ENCODE results near the gene OSBPL3. TPM values are rescaled to one million over a fixed set of nuclear protein-coding genes. Genes with fewer than 3 reads are reported as not detected.

The OSBPL3 gene
- total RNA-seq, 1 donor from 2014 or later: 35.2 TPM

DNA sequence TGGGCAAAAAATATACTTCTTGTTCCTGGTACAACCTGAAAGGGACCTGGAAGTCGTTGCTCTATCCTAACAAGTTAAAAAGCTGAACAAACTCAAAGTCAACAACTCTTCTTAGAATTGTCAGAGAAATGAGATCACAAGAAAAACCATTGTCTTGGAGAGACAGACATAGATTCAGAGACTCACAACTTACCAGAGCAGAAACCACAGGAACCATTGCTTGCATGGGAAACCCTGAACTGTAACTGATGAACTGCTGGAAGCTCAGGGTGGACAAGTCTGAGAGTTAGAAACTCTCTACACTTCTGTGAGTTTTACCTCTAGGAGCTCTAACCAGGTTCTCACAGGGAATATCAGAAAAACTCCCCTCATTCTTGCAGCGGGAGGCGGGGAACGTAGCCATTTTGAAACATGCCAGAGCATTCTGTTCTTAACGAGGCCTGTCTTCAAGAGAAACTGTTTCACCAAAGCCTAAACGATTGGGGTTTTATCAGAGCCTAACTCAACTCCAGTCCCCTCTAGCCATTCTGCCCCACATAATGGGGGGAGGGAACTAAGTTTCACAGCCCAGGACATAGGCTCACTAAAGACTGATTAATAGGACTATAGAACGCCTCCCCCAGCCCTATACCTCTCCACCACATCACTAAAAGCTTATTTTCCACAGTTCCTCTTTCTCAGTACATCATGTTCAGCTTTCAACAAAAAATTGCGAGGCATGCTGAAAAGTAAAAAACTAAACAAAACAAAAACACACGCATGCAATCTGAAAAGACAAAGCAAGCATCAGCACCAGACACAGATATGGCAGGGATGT, 210.8 kb downstream of the OSBPL3 start:
- DNase-seq (ENCODE audit: low read depth): no peak
- H3K27me3 ChIP-seq (ENCODE audit: control insufficient read depth, insufficient read depth, low read length): no peaks in the 10 kb centered on the region
- no peak overlapping the region for H3K4me3 ChIP-seq (ENCODE audit: low read depth, low read length)
- TF ChIP-seq, protein P1, sequence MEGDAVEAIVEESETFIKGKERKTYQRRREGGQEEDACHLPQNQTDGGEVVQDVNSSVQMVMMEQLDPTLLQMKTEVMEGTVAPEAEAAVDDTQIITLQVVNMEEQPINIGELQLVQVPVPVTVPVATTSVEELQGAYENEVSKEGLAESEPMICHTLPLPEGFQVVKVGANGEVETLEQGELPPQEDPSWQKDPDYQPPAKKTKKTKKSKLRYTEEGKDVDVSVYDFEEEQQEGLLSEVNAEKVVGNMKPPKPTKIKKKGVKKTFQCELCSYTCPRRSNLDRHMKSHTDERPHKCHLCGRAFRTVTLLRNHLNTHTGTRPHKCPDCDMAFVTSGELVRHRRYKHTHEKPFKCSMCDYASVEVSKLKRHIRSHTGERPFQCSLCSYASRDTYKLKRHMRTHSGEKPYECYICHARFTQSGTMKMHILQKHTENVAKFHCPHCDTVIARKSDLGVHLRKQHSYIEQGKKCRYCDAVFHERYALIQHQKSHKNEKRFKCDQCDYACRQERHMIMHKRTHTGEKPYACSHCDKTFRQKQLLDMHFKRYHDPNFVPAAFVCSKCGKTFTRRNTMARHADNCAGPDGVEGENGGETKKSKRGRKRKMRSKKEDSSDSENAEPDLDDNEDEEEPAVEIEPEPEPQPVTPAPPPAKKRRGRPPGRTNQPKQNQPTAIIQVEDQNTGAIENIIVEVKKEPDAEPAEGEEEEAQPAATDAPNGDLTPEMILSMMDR (IDR thresholded peaks at IDR 0.05; ENCODE audit: insufficient read depth, low read length, poor library complexity, severe bottlenecking): no peak
- H3K36me3 ChIP-seq (ENCODE audit: control insufficient read depth, insufficient read depth, low read length): no peaks in the 10 kb centered on the region

DNA sequence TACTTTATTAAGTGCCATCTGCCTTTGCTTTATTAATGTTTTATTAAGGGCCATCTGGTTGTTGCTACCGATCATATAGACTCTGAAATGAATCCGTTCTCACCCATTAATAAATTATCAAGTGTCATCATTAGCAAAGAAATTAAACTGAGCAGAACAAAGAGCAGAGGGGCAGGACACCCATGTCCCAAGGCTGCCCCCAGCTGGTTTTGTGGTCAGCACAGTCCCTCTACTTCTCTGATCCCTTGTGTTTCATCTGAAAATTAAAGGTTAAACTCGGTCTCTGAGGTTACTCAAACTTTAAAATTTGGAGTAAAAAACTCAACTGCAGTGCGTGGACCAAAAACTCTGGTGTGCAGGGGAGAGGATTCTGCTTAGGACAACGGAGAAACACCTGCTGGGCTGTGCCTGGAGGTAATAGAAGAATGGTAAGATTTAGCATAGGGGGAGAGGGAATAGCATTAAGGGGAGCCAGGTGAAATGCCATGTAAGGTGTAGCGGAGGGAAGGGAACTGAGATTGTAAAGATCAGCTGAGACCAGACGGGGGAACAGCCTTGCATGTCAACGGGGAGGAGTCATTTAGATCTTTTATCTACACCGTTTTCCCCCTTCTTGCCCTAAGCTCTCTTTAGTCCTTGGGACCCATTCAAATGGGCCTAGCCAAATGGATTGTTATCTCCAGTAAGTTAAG, 212.0 kb downstream of the OSBPL3 start:
- TF ChIP-seq, protein P1 (IDR thresholded peaks at IDR 0.05; ENCODE audit: insufficient read depth, low read length, poor library complexity, severe bottlenecking): no peak
- H3K36me3 ChIP-seq (ENCODE audit: control insufficient read depth, insufficient read depth, low read length): no peaks in the 10 kb centered on the region

DNA sequence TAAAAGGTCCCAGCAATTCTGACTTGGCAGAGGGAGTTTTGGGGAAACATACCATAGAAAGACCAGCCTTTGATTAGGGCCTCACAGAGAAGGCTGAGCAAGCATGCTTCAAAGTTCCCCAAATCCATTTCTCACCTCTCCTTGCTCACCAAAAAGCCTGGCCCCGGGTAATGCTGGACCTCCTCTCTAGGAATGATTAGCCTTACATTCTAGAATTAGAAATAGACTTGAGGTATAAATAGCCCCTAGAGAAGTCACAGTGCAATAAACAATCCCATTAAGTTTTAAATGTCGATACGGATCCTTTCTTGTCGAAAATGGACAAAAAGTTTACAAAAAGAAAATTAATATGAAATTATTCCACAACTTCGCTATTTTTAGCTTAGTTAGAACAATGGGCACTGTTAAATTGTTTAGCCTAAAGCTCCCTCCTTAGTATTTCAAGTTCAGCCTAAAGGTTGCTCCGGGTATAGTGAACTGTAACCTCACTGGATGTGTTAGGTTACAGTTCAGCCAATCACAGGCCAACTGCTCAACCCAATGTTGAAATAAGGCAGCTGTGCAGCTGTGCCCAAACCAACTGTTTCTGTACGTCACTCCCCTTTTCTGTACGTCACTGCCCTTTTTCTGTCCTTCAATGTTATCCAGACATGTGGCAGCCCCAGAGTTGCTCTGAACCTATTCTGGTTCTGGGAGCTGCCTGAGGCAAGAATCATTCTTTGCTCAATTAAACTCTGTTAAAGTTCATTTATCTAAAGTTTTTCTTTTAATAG, 214.8 kb downstream of the OSBPL3 start:
- Histone ChIP-seq H3K27me3 (ENCODE audit: control insufficient read depth, insufficient read depth, low read length) (no peaks in the 10 kb centered on the region), H3K36me3 (ENCODE audit: control insufficient read depth, insufficient read depth, low read length) (no peaks in the 10 kb centered on the region), H3K4me3 (ENCODE audit: low read depth, low read length) (no peak overlapping the region)
- TF ChIP-seq, protein P1 (IDR thresholded peaks at IDR 0.05; ENCODE audit: insufficient read depth, low read length, poor library complexity, severe bottlenecking): no peak
- DNase-seq (ENCODE audit: low read depth): no peak

More for the DNA sequence above, 212.0 kb downstream of the OSBPL3 start:
- Histone ChIP-seq H3K27me3 (ENCODE audit: control insufficient read depth, insufficient read depth, low read length) (no peaks in the 10 kb centered on the region), H3K4me3 (ENCODE audit: low read depth, low read length) (no peak overlapping the region)
- DNase-seq (ENCODE audit: low read depth): no peak

DNA sequence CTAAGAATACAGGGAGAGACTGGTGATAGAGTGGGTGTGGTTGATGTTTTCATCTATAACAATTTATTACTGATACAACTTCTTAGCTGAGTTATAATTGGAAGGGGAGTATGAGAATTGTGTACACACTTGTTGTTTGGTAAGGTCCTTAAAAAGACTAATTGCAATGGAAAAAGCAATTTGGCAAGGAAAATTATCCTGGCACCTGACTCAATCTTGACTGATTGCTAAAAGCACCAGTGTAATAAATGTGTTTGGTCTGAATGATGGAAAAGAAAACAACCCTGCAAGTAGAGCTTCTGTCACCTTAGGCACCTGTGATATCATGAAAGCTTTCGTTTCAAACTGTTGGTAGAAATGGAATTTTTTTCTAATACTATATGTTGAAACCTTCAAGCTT, 216.0 kb downstream of the OSBPL3 start:
- no peak overlapping the region for H3K4me3 ChIP-seq (ENCODE audit: low read depth, low read length)
- DNase-seq (ENCODE audit: low read depth): no peak
- H3K36me3 ChIP-seq (ENCODE audit: control insufficient read depth, insufficient read depth, low read length): no peaks in the 10 kb centered on the region
- TF ChIP-seq, protein P1 (IDR thresholded peaks at IDR 0.05; ENCODE audit: insufficient read depth, low read length, poor library complexity, severe bottlenecking): no peak
- no peaks in the 10 kb centered on the region for H3K27me3 ChIP-seq (ENCODE audit: control insufficient read depth, insufficient read depth, low read length)

DNA sequence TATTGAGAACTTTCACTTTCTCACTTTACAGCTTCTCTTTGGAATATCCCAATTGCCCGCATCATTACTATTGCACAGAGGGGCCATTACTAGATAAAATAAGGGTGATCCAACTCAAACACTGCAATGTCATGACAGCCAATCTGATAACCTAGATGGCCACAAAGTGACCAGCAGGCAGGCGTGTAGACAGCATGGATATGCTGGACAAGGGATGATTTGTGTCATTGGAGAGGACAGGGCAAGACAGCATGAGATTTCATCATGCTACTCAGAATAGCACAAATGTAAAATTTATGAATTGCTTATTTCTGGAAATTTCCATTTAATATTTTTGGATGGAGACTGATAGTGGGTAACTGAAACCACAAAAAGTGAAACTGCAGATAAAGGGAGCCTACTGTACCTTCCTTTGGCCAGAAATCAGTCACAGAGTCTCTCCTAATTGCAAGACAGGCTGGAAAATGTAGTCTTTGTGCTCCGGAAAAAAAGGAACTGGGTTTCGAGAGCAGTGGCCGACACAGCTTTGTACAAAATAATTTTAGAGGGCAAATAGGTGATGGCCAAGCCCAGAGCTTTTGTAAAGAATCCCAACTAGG, 216.6 kb downstream of the OSBPL3 start:
- Histone ChIP-seq H3K4me3 (ENCODE audit: low read depth, low read length) (no peak overlapping the region), H3K36me3 (ENCODE audit: control insufficient read depth, insufficient read depth, low read length) (no peaks in the 10 kb centered on the region), H3K27me3 (ENCODE audit: control insufficient read depth, insufficient read depth, low read length) (no peaks in the 10 kb centered on the region)
- DNase-seq (ENCODE audit: low read depth): no peak
- TF ChIP-seq, protein P1 (IDR thresholded peaks at IDR 0.05; ENCODE audit: insufficient read depth, low read length, poor library complexity, severe bottlenecking): no peak
